Activated CD8-positive, alpha-beta T cell treated with anti-CD3 and anti-CD28 coated beads for 36 hours (primary cell): ENCODE results near the gene TTC38. TPM values are rescaled to one million over a fixed set of nuclear protein-coding genes. Genes with fewer than 3 reads are reported as not detected.

ENCODE experiments used
- ATAC-seq: fragments of 200-7000 bp; cut with Tn5 transposase; one replicate; pipeline ENCODE4 v1.10.0; 2021; ENCODE audit warnings: mild to moderate bottlenecking, moderate library complexity
- CTCF ChIA-PET: fragments of 350-600 bp; sonication (Branson Sonifier 250); formaldehyde crosslinking; loops from one replicate; lab custom pipeline; 2021; ENCODE audit warnings: antibody characterized with exemption; lab: Charles Lee
- POLR2A ChIA-PET: fragments of 350-600 bp; sonication (Branson Sonifier 250); formaldehyde crosslinking; loops from one replicate; lab custom pipeline; 2021; ENCODE audit warnings: antibody characterized with exemption; lab: Charles Lee
- DNase-seq: peaks from one replicate; pipeline ENCODE4 v3.0.0-alpha.2; 2020
- H3K27ac Mint-ChIP-seq: one replicate; pipeline ENCODE4 v1.8.0; 2021; ENCODE audit warnings: mild to moderate bottlenecking, mixed read lengths
- H3K27me3 Mint-ChIP-seq: one replicate; pipeline ENCODE4 v1.8.0; 2021; ENCODE audit warnings: mixed read lengths
- H3K36me3 Mint-ChIP-seq: one replicate; pipeline ENCODE4 v1.8.0; 2021; ENCODE audit warnings: low read depth, mixed read lengths
- H3K4me1 Mint-ChIP-seq: one replicate; pipeline ENCODE4 v1.8.0; 2021; ENCODE audit warnings: low read depth, mixed read lengths
- H3K4me3 Mint-ChIP-seq: one replicate; pipeline ENCODE4 v1.8.0; 2021; ENCODE audit warnings: mild to moderate bottlenecking, moderate library complexity, mixed read lengths
- H3K9me3 Mint-ChIP-seq: one replicate; pipeline ENCODE4 v1.8.0; 2021; ENCODE audit warnings: mixed read lengths
- intact Hi-C: fragments of 100-400 bp; cut with micrococcal nuclease; formaldehyde crosslinking; loops from one replicate; pipeline ENCODE4 v1.10.0; 2022
- total RNA-seq, 2 experiments: library from RNA; stranded (reverse); gene quantifications; one replicate each; pipeline ENCODE4 v1.2.3, GENCODE V29; 2021
- TF ChIP-seq, protein P1 (sequence below): fragments of 200-600 bp; IDR thresholded peaks from one replicate; pipeline ENCODE4 v1.8.0; 2022; ENCODE audit warnings: antibody characterized with exemption, mild to moderate bottlenecking

Gene TTC38
- total RNA-seq, 2 experiments from 2014 or later, result 9.0 to 11.9 TPM

DNA sequence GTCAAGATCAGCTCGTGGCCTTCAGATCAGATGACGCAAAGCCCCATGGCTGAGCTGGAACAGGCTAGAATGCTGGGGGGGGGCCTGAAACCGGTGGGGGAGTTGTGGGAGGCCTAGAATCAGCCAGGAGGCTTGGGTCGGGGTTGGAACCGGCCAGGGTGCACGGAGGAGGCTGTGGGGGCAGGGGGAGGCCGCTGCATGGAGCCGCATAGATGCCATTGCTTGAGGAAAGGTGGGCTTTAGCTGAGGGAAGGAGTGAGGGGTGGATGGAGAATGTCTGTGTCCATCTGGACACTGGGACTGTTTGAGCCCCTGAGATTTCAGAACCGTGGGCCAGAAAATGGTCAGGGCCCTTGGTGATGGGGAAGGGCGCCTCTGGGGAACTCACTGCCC lies 42.9 kb upstream of the TTC38 start:
- DNase-seq (no peak), ATAC-seq (no peak)
- no peak overlapping the region for H3K27ac Mint-ChIP-seq
- H3K4me3 Mint-ChIP-seq, result no peak overlapping the region
- H3K9me3 Mint-ChIP-seq, result no peaks in the 10 kb centered on the region
- TF ChIP-seq, protein P1, sequence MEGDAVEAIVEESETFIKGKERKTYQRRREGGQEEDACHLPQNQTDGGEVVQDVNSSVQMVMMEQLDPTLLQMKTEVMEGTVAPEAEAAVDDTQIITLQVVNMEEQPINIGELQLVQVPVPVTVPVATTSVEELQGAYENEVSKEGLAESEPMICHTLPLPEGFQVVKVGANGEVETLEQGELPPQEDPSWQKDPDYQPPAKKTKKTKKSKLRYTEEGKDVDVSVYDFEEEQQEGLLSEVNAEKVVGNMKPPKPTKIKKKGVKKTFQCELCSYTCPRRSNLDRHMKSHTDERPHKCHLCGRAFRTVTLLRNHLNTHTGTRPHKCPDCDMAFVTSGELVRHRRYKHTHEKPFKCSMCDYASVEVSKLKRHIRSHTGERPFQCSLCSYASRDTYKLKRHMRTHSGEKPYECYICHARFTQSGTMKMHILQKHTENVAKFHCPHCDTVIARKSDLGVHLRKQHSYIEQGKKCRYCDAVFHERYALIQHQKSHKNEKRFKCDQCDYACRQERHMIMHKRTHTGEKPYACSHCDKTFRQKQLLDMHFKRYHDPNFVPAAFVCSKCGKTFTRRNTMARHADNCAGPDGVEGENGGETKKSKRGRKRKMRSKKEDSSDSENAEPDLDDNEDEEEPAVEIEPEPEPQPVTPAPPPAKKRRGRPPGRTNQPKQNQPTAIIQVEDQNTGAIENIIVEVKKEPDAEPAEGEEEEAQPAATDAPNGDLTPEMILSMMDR, result no peak
- ChIA-PET POLR2A (interaction anchor here (0.6 kb wide), 1 partner anchor 81 kb away, joined by 3 read pairs; no protein-coding TSS in a partner anchor), CTCF (no interaction called here)
- H3K36me3 Mint-ChIP-seq, result peaks cover 12% of the 10 kb centered on the region
- intact Hi-C loops, result no loop called here
- no peaks in the 10 kb centered on the region for H3K27me3 Mint-ChIP-seq
- peaks cover 7% of the 10 kb centered on the region for H3K4me1 Mint-ChIP-seq

DNA sequence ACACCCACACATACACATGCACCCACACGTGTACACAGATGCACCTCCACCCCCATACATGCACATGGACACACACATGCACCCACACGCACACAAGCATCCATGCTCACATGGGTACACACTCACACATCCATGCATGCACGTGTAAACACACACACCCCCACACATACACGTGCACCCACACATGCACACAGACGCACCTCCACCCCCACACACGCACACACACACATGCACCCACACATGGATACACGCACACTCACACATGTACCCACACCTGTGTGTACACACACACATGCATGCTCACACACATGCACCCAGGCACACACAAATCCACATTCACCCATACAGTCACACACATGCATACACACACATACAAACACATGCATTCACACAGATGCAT lies 42.2 kb upstream of the TTC38 start:
- no peaks in the 10 kb centered on the region for H3K9me3 Mint-ChIP-seq
- POLR2A ChIA-PET, result interaction anchor here (0.6 kb wide), 1 partner anchor 19 kb away, joined by 3 read pairs; no protein-coding TSS in a partner anchor
- H3K4me3 Mint-ChIP-seq, result no peak overlapping the region
- DNase-seq (no peak), ATAC-seq (no peak)
- CTCF ChIA-PET, result no interaction called here
- TF ChIP-seq, protein P1, result no peak
- peaks cover 12% of the 10 kb centered on the region for H3K36me3 Mint-ChIP-seq
- H3K4me1 Mint-ChIP-seq, result peaks cover 6% of the 10 kb centered on the region
- no peaks in the 10 kb centered on the region for H3K27me3 Mint-ChIP-seq
- H3K27ac Mint-ChIP-seq, result no peak overlapping the region
- intact Hi-C loops, result no loop called here

DNA sequence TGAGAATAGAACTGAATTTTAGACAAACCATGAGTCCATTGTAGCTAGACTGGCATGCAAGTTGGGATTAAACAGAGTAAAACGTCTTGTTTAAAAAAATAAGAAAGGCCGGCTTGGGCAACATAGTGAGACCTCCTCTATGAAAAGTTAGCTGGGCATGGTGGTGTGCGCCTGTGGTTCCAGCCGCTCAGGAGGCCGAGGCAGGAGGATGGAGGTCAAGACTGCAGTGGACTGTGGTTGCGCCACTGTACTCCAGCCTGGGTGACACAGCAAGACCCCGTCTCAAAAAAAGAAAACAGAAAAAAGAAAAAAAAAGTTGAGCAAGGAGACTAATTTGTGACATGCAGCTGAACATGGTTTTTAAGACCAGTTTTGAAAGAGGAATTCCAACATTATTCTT lies 41.2 kb upstream of the TTC38 start:
- CTCF ChIA-PET, result interaction anchor here (0.7 to 1.5 kb wide), 2 partner anchors 16 to 21 kb away, joined by 3 read pairs; no protein-coding TSS in a partner anchor

DNA sequence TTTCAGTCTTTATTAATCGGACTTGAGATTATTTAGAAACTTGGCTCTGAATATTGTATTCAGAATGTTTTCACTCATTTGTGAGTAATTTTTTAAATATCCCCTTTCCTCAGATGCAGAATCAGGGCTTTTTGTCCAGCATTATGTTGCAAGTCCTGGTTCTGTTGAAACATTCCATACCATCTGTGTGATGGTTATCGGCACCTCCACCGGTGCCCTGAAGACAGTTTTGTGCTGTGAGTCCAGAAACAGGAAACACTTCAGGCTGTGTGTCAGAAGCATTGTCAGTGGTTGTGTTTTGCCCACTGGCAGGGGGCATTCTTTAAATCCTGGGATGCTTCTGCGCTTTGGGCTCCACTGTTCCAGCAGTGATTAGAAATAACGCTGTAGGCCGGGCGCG lies 38.1 kb upstream of the TTC38 start:
- no peak overlapping the region for H3K4me3 Mint-ChIP-seq
- H3K36me3 Mint-ChIP-seq, result peaks cover 6% of the 10 kb centered on the region
- peaks cover 2% of the 10 kb centered on the region for H3K4me1 Mint-ChIP-seq
- intact Hi-C loops, result no loop called here
- ChIA-PET POLR2A (no interaction called here), CTCF (no interaction called here)
- no peak for DNase-seq
- H3K27ac Mint-ChIP-seq, result no peak overlapping the region
- no peaks in the 10 kb centered on the region for H3K27me3 Mint-ChIP-seq
- H3K9me3 Mint-ChIP-seq, result no peaks in the 10 kb centered on the region
- TF ChIP-seq, protein P1, result no peak
- no peak for ATAC-seq

More for the DNA sequence above, 41.2 kb upstream of the TTC38 start:
- no peak overlapping the region for H3K4me3 Mint-ChIP-seq
- ATAC-seq, result no peak
- no peaks in the 10 kb centered on the region for H3K4me1 Mint-ChIP-seq
- no peaks in the 10 kb centered on the region for H3K9me3 Mint-ChIP-seq
- no peak overlapping the region for H3K27ac Mint-ChIP-seq
- peaks cover 6% of the 10 kb centered on the region for H3K36me3 Mint-ChIP-seq
- DNase-seq, result no peak
- POLR2A ChIA-PET, result no interaction called here
- no peaks in the 10 kb centered on the region for H3K27me3 Mint-ChIP-seq
- TF ChIP-seq, protein P1, result no peak
- intact Hi-C loops, result no loop called here

DNA sequence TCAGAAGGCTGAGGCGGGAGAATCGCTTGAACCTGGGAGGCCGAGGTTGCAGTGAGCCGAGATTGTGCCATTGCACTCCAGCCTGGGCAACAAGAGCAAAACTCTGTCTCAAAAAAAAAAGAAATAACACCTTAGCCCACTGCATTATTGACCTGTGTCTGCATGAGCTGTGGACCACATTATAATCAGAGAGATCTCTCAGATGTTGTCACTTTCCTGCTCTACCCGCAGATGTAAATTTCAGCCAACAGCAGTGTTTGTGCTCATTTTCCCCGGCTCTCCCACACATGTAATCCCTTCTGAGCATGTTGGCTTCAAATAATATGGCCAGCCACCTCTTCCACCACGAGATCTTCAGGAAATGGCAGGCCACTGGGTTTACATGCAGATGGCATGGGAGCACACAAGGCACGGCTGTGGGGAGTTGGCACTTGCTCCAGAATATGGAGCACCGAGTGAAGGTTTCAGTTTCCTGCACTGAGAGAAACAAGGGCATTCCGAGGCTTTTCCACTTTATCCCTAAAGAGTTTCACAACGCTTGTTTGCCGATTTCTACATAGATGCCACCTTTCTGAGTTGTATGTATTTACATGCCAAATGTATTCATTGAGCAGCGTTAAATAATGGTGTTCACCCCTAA lies 37.4 kb upstream of the TTC38 start:
- Mint-ChIP-seq H3K4me1 (peaks cover 2% of the 10 kb centered on the region), H3K4me3 (no peak overlapping the region), H3K36me3 (peaks cover 3% of the 10 kb centered on the region), H3K27ac (no peak overlapping the region), H3K9me3 (no peaks in the 10 kb centered on the region), H3K27me3 (no peaks in the 10 kb centered on the region)
- ChIA-PET POLR2A (no interaction called here), CTCF (no interaction called here)
- intact Hi-C loops, result no loop called here
- DNase-seq (no peak), ATAC-seq (no peak)
- TF ChIP-seq, protein P1, result no peak
